K562 (cell line): ENCODE data around the gene NCL. TPM values are rescaled to one million over a fixed set of nuclear protein-coding genes. Genes with fewer than 3 reads are reported as not detected.

Experiments used
- ATAC-seq: fragments of 200-7000 bp; cut with Tn5 transposase; 3 replicates; pipeline ENCODE4 v1.9.1; 2020; ENCODE audit warnings: moderate library complexity
- BruUV-seq: library from RNA; stranded (reverse); fragments of 400-500 nt; replicated peaks from 2 replicates; lab custom pipeline; 2021; lab: Mats Ljungman, UMichigan
- CTCF ChIA-PET: fragments of 300-600 bp; formaldehyde crosslinking; extraction: SDS; loops from one replicate; lab custom pipeline; 2021; ENCODE audit warnings: low intra/inter-chr PET ratio; lab: Yijun Ruan, JAX
- POLR2A ChIA-PET: fragments of 300-600, 350-650 bp; sonication (Branson Sonifier 250); formaldehyde crosslinking; extraction: SDS; loops from one replicate; lab custom pipeline; 2021; ENCODE audit warnings: antibody characterized with exemption, inconsistent platforms; lab: Yijun Ruan, JAX
- DNase-seq, 4 experiments: peaks; one replicate each; pipeline versions ENCODE4 v3.0.0 to v3.0.0-alpha.2; 2011 to 2018; ENCODE audit warnings: low spot score in 3 of 4, mixed read lengths in 3 of 4; ENCODE audit errors: extremely low read depth in 1 of 4
- FAIRE-seq: peaks from 2 replicates; lab custom pipeline; 2011; peaks lifted over from hg19 to GRCh38; lab: Jason Lieb, UNC
- H2AFZ ChIP-seq: 2 replicates; pipeline ENCODE4 v1.6.0; 2011; ENCODE audit warnings: low read depth, low read length, control low read depth, inconsistent platforms
- H3K27ac ChIP-seq: fragments of 200-600 bp; 3 replicates; pipeline ENCODE4 v1.8.0; 2011; ENCODE audit warnings: low read depth, mild to moderate bottlenecking, control low read depth, inconsistent platforms, low read length, moderate library complexity, mixed read lengths; ENCODE audit errors: extremely low read depth
- H3K27me3 ChIP-seq, 2 experiments: fragments of 300-600 bp in 1 of 2; 2 replicates in 1 of 2; 3 replicates in 1 of 2; pipeline versions ENCODE4 v1.6.0 to v1.8.0; 2011; ENCODE audit warnings: inconsistent platforms in 2 of 2, low read length in 2 of 2, mild to moderate bottlenecking in 1 of 2, mixed read lengths in 1 of 2, moderate library complexity in 1 of 2; ENCODE audit not compliant: control insufficient read depth in 2 of 2, insufficient read depth in 2 of 2
- H3K36me3 ChIP-seq: fragments of 300-600 bp; 3 replicates; pipeline ENCODE4 v1.8.0; 2011; ENCODE audit warnings: mild to moderate bottlenecking, low read length, inconsistent platforms; ENCODE audit not compliant: control insufficient read depth, insufficient read depth
- H3K4me1 ChIP-seq, 2 experiments: fragments of 200-600 bp in 1 of 2; replicated peaks in 1 of 2; 2 replicates in 1 of 2; 3 replicates in 1 of 2; pipeline versions ENCODE4 v1.5.1 to v1.8.0; 2011; ENCODE audit warnings: inconsistent platforms in 2 of 2, low read length in 2 of 2, mild to moderate bottlenecking in 1 of 2, mixed read lengths in 1 of 2, moderate library complexity in 1 of 2; ENCODE audit not compliant: control insufficient read depth in 2 of 2, insufficient read depth in 2 of 2
- H3K4me2 ChIP-seq: 2 replicates; pipeline ENCODE4 v1.6.1; 2011; ENCODE audit warnings: low read length, control low read depth, inconsistent platforms, mixed read lengths; ENCODE audit not compliant: insufficient read depth
- H3K4me3 ChIP-seq: fragments of 200-600 bp; sonication (generic), shearing (Covaris generic); 2 replicates; pipeline ENCODE4 v1.5.1; 2016; ENCODE audit warnings: control low read depth, inconsistent platforms
- H3K79me2 ChIP-seq: fragments of 200-600 bp; 3 replicates; pipeline ENCODE4 v1.8.0; 2011; ENCODE audit warnings: low read length, inconsistent platforms; ENCODE audit not compliant: control insufficient read depth, insufficient read depth
- H3K9ac ChIP-seq, 2 experiments: 2 replicates each; pipeline versions ENCODE4 v1.6.0 to v1.6.1; 2011; ENCODE audit warnings: low read depth in 2 of 2, low read length in 2 of 2, control low read depth in 1 of 2, inconsistent platforms in 1 of 2, mild to moderate bottlenecking in 1 of 2, mixed read lengths in 1 of 2; ENCODE audit not compliant: insufficient read depth in 1 of 2
- H3K9me1 ChIP-seq: one replicate; pipeline ENCODE4 v1.6.0; 2011; ENCODE audit warnings: inconsistent platforms, mild to moderate bottlenecking, low read length, moderate library complexity; ENCODE audit not compliant: control insufficient read depth, insufficient read depth
- H3K9me3 ChIP-seq: replicated peaks from 2 replicates; pipeline ENCODE4 v1.5.1; 2011; ENCODE audit warnings: low read depth, low read length, inconsistent platforms; ENCODE audit not compliant: control insufficient read depth, insufficient read depth
- H4K20me1 ChIP-seq: replicated peaks from 2 replicates; pipeline ENCODE4 v1.6.1; 2011; ENCODE audit warnings: low read length, inconsistent platforms, mixed read lengths; ENCODE audit not compliant: control insufficient read depth, insufficient read depth
- BRD9 ChIP-seq: fragments of 450-650 bp; IDR thresholded peaks from 2 replicates; pipeline ENCODE4 v1.6.1; 2018; ENCODE audit warnings: low read depth; ENCODE audit not compliant: partially characterized antibody
- MCM7 ChIP-seq, 2 experiments: fragments of 450-650 bp; IDR thresholded peaks; 2 replicates each; pipeline ENCODE4 v1.6.1; 2016 to 2018
- PHF8 ChIP-seq: fragments of 200-600 bp; sonication (generic); IDR thresholded peaks from 2 replicates; pipeline ENCODE4 v1.6.1; 2012; ENCODE audit warnings: mixed run types, mild to moderate bottlenecking, inconsistent platforms, low read length, moderate library complexity, borderline replicate concordance
- SMARCA4 ChIP-seq: fragments of 450-650 bp; IDR thresholded peaks from 2 replicates; pipeline ENCODE4 v1.6.1; 2016
- TEAD2 ChIP-seq: fragments of 450-650 bp; IDR thresholded peaks from 2 replicates; pipeline ENCODE4 v1.6.1; 2016; ENCODE audit warnings: missing genetic modification characterization, control low read depth, missing compliant biosample characterization
- ZNF668 ChIP-seq: fragments of 250-450 bp; sonication (Bioruptor Pico); IDR thresholded peaks from 2 replicates; pipeline ENCODE4 v1.8.0; 2022; ENCODE audit warnings: mild to moderate bottlenecking, inconsistent platforms
- ZNF778 ChIP-seq: fragments of 450-650 bp; formaldehyde crosslinking; IDR thresholded peaks from 2 replicates; pipeline ENCODE4 v1.4.0; 2020; ENCODE audit warnings: mild to moderate bottlenecking, moderate library complexity
- WGBS: fragments of 100-300 bp; shearing (Covaris generic); methylation state at CpG from one replicate; pipeline ENCODE4 v1.1.6; 2016; ENCODE audit warnings: low coverage, mixed read lengths; ENCODE audit not compliant: insufficient coverage; ENCODE audit errors: missing lambda C conversion rate; 5-methylcytosine and 5-hydroxymethylcytosine counted together
- in situ Hi-C: fragments of 300-500 bp; cut with MboI; formaldehyde crosslinking; loops from 4 replicates; pipeline ENCODE4 v1.15.0; 2018; ENCODE audit warnings: inconsistent platforms, mixed read lengths
- intact Hi-C: fragments of 100-400 bp; cut with micrococcal nuclease; formaldehyde crosslinking; loops from 2 replicates; pipeline ENCODE4 v1.14.2; 2022
- polyA plus RNA-seq, 8 experiments: library from polyadenylated mRNA; depleted of rRNA in 4 of 8; stranded (reverse) in 5 of 8; unstranded in 3 of 8; fragments of >200 nt; fragmentation: Nextera tagmentation in 2 of 8; fragmentation: Illumina TruSeq in 1 of 8; extraction: Ambion mirVana in 2 of 8; extraction: Trizol in 1 of 8; gene quantifications; 2 replicates each; pipeline versions ENCODE4 v1.2.1 to v1.2.3, GENCODE V29; 2011 to 2014; ENCODE audit warnings: inconsistent platforms in 1 of 8, missing spikeins in 1 of 8
- total RNA-seq, 7 experiments: library from RNA; depleted of rRNA in 6 of 7; stranded (reverse); fragments of >200 nt in 6 of 7; fragmentation: Illumina TruSeq in 2 of 7; extraction: Trizol in 2 of 7; gene quantifications; 2 replicates each; pipeline versions ENCODE4 v1.2.1 to v1.2.3, GENCODE V29; 2011 to 2021; ENCODE audit warnings: low replicate concordance in 1 of 7

Gene NCL
- total and polyA plus RNA-seq, 9 of the 15 experiments (the other 6 are each of a cell fraction or from before 2014, with no cell fraction given): 80.9 to 732 (median 361) TPM

DNA sequence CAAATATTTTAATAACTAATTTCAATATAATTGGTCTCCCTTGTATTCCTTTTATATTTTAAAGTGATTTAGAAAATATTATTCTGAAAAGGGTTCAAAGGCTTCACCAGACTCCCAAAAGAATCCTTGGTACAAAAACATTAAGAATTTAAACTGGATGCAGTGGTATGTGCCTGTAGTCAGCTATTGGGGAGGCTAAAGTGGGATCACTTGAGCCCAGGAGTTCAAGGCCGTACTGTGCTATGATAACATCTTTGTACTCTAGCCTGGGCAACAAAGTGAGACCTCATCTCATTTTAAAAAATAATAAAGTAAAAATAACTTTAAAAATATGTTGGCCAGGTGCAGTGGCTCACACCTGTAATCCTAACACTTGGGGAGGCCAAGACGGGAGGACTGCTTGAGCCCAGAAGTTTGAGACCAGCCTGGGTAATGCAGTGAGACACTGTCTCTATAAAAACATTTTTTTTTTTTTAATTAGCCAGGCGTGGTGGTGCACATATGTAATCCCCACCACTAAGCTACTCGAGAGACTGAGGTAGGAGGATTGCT lies 14.7 kb downstream of the NCL start:
- BruUV-seq: no TSS peak
- TF ChIP-seq TEAD2 (tag) (no peak), MCM7 (IDR thresholded peaks at IDR 0.05) (no peak), SMARCA4 (no peak), PHF8 (no peak), BRD9 (no peak), ZNF778 (CRISPR knock-in tag) (no peak), ZNF668 (no peak)
- H3K4me2 ChIP-seq: no peak overlapping the region
- no peak for DNase-seq
- no peaks in the 10 kb centered on the region for H3K9me3 ChIP-seq
- H4K20me1 ChIP-seq: no peaks in the 10 kb centered on the region; the same call in 1 of the 2 replicates
- no peaks in the 10 kb centered on the region for H3K27me3 ChIP-seq
- intact Hi-C loops: loop anchor here (5.0 kb wide), 1 partner anchor 347 kb away; no protein-coding TSS in a partner anchor
- no peak overlapping the region for H3K9ac ChIP-seq
- ChIA-PET POLR2A (interaction anchor here (0.7 to 1.5 kb wide), 2 partner anchors 21 to 44 kb away, joined by 4 read pairs; no protein-coding TSS in a partner anchor), CTCF (interaction anchor here (3.2 kb wide), 1 partner anchor 222 kb away, joined by 15 read pairs; no protein-coding TSS in a partner anchor)
- H3K27ac ChIP-seq: no peak overlapping the region
- H3K79me2 ChIP-seq: no peaks in the 10 kb centered on the region
- H2AFZ ChIP-seq: no peak overlapping the region
- peaks cover 20% of the 10 kb centered on the region; the same call in 2 of the 3 replicates for H3K36me3 ChIP-seq
- H3K4me3 ChIP-seq: no peak overlapping the region
- no peaks in the 10 kb centered on the region for H3K9me1 ChIP-seq
- FAIRE-seq: no peak
- in situ Hi-C loops: loop anchor here (10.0 kb wide), 2 partner anchors 225 to 345 kb away; no protein-coding TSS in a partner anchor
- H3K4me1 ChIP-seq: no peaks in the 10 kb centered on the region; a peak in 1 of 5 replicates
- WGBS: 42% methylated on average over 4 of the region's 4 CpGs
- no peak for ATAC-seq
